Right ventricle myocardium superior (tissue), 1 donor: ENCODE measurements around the gene CA5A. TPM values are rescaled to one million over a fixed set of nuclear protein-coding genes. Genes with fewer than 3 reads are reported as not detected.

ENCODE experiments used
- total RNA-seq: library from RNA; stranded (reverse); fragmentation: NEBNext Ultra II Directional; extraction: Animal tissue kit (Norgen Biotek cat#: 25700); gene quantifications from one replicate; pipeline ENCODE4 v1.2.1, GENCODE V29; 2021
- donor health status: DM: no; HTN: yes; CAD: no; lungs with severe emphysema.

The CA5A gene
- total RNA-seq, 1 donor from 2014 or later: not detected

Other genes with a start within 250 kb of the CA5A start
- gene KLHDC4, start 170.5 kb downstream of the CA5A start, total RNA-seq: 8.7 TPM
- 3.9 TPM for gene SLC7A5, start 67.0 kb downstream of the CA5A start, total RNA-seq
- gene BANP, start 14.9 kb upstream of the CA5A start, total RNA-seq: 12.6 TPM